Liver (tissue), 9 donors: ENCODE data around the gene MAPRE3. TPM values are rescaled to one million over a fixed set of nuclear protein-coding genes. Genes with fewer than 3 reads are reported as not detected.

ENCODE experiments used
- DNase-seq: peaks from one replicate; pipeline ENCODE4 v3.0.0-alpha.2; 2017; ENCODE audit warnings: low spot score
- H3K27ac ChIP-seq, 2 donors: one replicate each; pipeline ENCODE4 v1.7.0; 2013; ENCODE audit warnings: inconsistent platforms in 2 of 2, low read length in 2 of 2, control low read depth in 1 of 2, low read depth in 1 of 2, mild to moderate bottlenecking in 1 of 2
- H3K27me3 ChIP-seq, 4 donors: one replicate each; pipeline versions ENCODE4 v1.6.1 to v1.7.0; 2013; ENCODE audit warnings: low read length in 3 of 4, inconsistent platforms in 1 of 4, mild to moderate bottlenecking in 1 of 4, moderate library complexity in 1 of 4; ENCODE audit not compliant: control insufficient read depth in 4 of 4, insufficient read depth in 4 of 4
- H3K36me3 ChIP-seq, 4 donors: one replicate each; pipeline versions ENCODE4 v1.6.1 to v1.7.0; 2013; ENCODE audit warnings: low read length in 3 of 4, mild to moderate bottlenecking in 3 of 4, low read depth in 1 of 4, moderate library complexity in 1 of 4; ENCODE audit not compliant: control insufficient read depth in 4 of 4, insufficient read depth in 3 of 4
- H3K4me1 ChIP-seq, 4 donors: one replicate each; pipeline versions ENCODE4 v1.6.1 to v1.7.0; 2013; ENCODE audit warnings: low read length in 3 of 4, mild to moderate bottlenecking in 3 of 4, moderate library complexity in 1 of 4; ENCODE audit not compliant: control insufficient read depth in 4 of 4, insufficient read depth in 4 of 4
- H3K4me3 ChIP-seq, 3 donors: one replicate each; pipeline versions ENCODE4 v1.6.1 to v1.7.0; 2013; ENCODE audit warnings: low read length in 3 of 3, control low read depth in 1 of 3, low read depth in 1 of 3, mild to moderate bottlenecking in 1 of 3
- H3K9ac ChIP-seq, 2 donors: one replicate each; pipeline ENCODE4 v1.7.0; 2013; ENCODE audit warnings: low read length in 2 of 2, mild to moderate bottlenecking in 2 of 2, moderate library complexity in 2 of 2, control low read depth in 1 of 2, low read depth in 1 of 2
- H3K9me3 ChIP-seq, 4 donors: one replicate each; pipeline versions ENCODE4 v1.6.1 to v1.7.0; 2013; ENCODE audit warnings: low read length in 3 of 4; ENCODE audit not compliant: control insufficient read depth in 4 of 4
- GABPA ChIP-seq, 2 donors: IDR thresholded peaks in 1 of 2; conservative IDR thresholded peaks in 1 of 2; 2 replicates each; pipeline ENCODE4 v1.6.1; 2016; ENCODE audit warnings: antibody characterized with exemption in 2 of 2, mild to moderate bottlenecking in 1 of 2, moderate library complexity in 1 of 2
- HNF4A ChIP-seq, 2 donors: conservative IDR thresholded peaks; 2 replicates each; pipeline ENCODE4 v1.6.1; 2016; ENCODE audit warnings: antibody characterized with exemption in 2 of 2, mild to moderate bottlenecking in 2 of 2
- NR2F2 ChIP-seq: IDR thresholded peaks from 2 replicates; pipeline ENCODE4 v1.6.1; 2016; ENCODE audit warnings: antibody characterized with exemption
- RAD21 ChIP-seq, 2 donors: IDR thresholded peaks; 2 replicates each; pipeline ENCODE4 v1.6.1; 2016; ENCODE audit warnings: antibody characterized with exemption in 2 of 2, mild to moderate bottlenecking in 2 of 2
- TAF1 ChIP-seq: conservative IDR thresholded peaks from 2 replicates; pipeline ENCODE4 v1.6.1; 2016; ENCODE audit warnings: antibody characterized with exemption, mild to moderate bottlenecking
- YY1 ChIP-seq: IDR thresholded peaks from 2 replicates; pipeline ENCODE4 v1.6.1; 2016; ENCODE audit warnings: antibody characterized with exemption, mild to moderate bottlenecking
- WGBS: extraction: QIAGEN DNeasy Blood & Tissue Kit; methylation state at CpG from one replicate; pipeline ENCODE4 v1.1.7; 2013; 5-methylcytosine and 5-hydroxymethylcytosine counted together
- polyA plus RNA-seq, 2 donors: library from polyadenylated mRNA; stranded (reverse) in 1 of 2; unstranded in 1 of 2; fragments of 200-250 nt in 1 of 2; fragments of >200 nt in 1 of 2; fragmentation: Nextera tagmentation in 1 of 2; extraction: Ambion mirVana in 1 of 2; gene quantifications; one replicate each; pipeline versions ENCODE4 v1.2.1 to v1.2.3, GENCODE V29; 2013 to 2015
- total RNA-seq, 2 donors: library from RNA; depleted of rRNA; stranded (reverse); fragments of >200 nt; gene quantifications; one replicate each; pipeline ENCODE4 v1.2.3, GENCODE V29; 2014
- TF ChIP-seq, protein P1 (sequence below): fragments of 150-350 bp; IDR thresholded peaks from 2 replicates; pipeline ENCODE4 v1.5.1; 2017; ENCODE audit warnings: improper control_type of control experiment, low read depth, low read length; ENCODE audit not compliant: missing input control
- TF ChIP-seq, protein P2 (sequence below): IDR thresholded peaks from 2 replicates; pipeline ENCODE4 v1.6.1; 2016; ENCODE audit warnings: antibody characterized with exemption
- donor health status: healthy.
- donor health status: healthy.
- donor health status: healthy.
- donor health status: healthy.
- donor health status: healthy.

MAPRE3 gene
- total and polyA plus RNA-seq, 4 donors: 1.0 to 15.8 (median 9.8) TPM

DNA sequence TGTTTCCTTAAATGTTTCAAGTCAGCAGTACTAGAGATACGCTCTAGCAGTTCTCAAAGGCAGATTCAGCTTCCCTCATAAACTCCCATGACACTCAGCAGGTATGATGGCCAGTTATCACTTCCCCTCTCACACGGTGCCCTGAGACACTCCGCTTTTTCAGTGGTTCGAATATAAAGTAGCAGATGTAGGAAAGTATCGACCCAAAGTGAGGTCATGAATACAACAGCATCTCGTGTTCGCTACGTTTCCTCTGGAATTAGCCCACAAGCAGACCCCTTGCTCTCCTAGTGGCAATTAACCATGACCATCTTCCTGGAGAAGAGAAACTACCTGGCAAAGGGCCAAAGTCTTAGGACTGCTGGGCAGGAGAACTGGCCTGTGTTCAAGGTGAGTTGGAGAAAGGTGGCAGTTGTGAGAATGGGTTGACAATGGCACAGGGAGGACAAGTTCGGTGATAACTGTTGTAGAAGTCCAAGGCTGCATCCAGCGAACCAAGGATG, 71.8 kb downstream of the MAPRE3 start:
- Histone ChIP-seq H3K36me3 (peaks cover 23 to 52% (median 39%) of the 10 kb centered on the region in 4 donors), H3K4me1 (peaks cover 0 to 11% (median 3%) of the 10 kb centered on the region in 4 donors), H3K9ac (no peak overlapping the region), H3K27ac (no peak overlapping the region), H3K9me3 (no peaks in the 10 kb centered on the region), H3K27me3 (no peaks in the 10 kb centered on the region), H3K4me3 (no peak overlapping the region)
- TF ChIP-seq, protein P1, sequence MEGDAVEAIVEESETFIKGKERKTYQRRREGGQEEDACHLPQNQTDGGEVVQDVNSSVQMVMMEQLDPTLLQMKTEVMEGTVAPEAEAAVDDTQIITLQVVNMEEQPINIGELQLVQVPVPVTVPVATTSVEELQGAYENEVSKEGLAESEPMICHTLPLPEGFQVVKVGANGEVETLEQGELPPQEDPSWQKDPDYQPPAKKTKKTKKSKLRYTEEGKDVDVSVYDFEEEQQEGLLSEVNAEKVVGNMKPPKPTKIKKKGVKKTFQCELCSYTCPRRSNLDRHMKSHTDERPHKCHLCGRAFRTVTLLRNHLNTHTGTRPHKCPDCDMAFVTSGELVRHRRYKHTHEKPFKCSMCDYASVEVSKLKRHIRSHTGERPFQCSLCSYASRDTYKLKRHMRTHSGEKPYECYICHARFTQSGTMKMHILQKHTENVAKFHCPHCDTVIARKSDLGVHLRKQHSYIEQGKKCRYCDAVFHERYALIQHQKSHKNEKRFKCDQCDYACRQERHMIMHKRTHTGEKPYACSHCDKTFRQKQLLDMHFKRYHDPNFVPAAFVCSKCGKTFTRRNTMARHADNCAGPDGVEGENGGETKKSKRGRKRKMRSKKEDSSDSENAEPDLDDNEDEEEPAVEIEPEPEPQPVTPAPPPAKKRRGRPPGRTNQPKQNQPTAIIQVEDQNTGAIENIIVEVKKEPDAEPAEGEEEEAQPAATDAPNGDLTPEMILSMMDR: no peak
- TF ChIP-seq NR2F2 (no peak), YY1 (no peak)
- TF ChIP-seq, protein P2, sequence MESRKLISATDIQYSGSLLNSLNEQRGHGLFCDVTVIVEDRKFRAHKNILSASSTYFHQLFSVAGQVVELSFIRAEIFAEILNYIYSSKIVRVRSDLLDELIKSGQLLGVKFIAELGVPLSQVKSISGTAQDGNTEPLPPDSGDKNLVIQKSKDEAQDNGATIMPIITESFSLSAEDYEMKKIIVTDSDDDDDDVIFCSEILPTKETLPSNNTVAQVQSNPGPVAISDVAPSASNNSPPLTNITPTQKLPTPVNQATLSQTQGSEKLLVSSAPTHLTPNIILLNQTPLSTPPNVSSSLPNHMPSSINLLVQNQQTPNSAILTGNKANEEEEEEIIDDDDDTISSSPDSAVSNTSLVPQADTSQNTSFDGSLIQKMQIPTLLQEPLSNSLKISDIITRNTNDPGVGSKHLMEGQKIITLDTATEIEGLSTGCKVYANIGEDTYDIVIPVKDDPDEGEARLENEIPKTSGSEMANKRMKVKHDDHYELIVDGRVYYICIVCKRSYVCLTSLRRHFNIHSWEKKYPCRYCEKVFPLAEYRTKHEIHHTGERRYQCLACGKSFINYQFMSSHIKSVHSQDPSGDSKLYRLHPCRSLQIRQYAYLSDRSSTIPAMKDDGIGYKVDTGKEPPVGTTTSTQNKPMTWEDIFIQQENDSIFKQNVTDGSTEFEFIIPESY: no peak
- WGBS: 90% methylated on average over 10 of the region's 10 CpGs
- DNase-seq: no peak

DNA sequence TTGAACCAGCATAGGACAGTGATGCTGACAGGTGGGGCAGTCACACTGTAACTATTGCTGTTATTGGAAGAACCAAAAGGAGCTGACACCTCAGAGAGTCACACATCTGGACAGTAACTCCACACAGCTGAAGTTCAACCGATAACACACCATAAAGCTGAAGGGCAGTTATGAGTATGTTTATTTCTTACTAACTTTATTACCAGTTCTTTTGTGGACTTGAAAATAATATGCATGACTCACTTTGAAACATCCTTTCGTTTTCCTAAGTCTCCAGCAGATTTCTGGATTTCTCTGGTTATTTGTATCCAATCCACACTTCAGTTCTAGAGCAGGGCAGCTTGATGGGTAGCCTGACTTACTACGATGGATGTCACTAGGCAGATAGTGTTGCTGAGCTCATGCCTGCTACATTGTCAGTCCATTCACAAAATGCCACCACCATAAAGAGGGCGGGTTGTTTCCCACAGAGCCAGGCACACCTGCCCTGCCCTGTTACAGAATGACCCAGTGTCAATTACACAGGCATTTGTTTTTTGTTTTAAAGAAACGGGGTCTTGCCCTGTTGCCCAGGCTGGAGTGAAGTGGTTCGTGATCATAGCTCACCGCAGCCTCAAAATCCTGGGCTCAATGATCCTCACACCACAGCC, 72.7 kb downstream of the MAPRE3 start:
- Histone ChIP-seq H3K9me3 (no peaks in the 10 kb centered on the region), H3K4me1 (peaks cover 0 to 11% (median 3%) of the 10 kb centered on the region in 4 donors), H3K36me3 (peaks cover 15 to 43% (median 30%) of the 10 kb centered on the region in 4 donors), H3K4me3 (no peak overlapping the region), H3K27me3 (no peaks in the 10 kb centered on the region), H3K27ac (no peak overlapping the region), H3K9ac (no peak overlapping the region)
- TF ChIP-seq RAD21 (IDR thresholded peaks at IDR 0.05) (no peak), NR2F2 (no peak), TAF1 (no peak)
- DNase-seq: no peak
- WGBS: 87% methylated on average over 7 of the region's 7 CpGs

DNA sequence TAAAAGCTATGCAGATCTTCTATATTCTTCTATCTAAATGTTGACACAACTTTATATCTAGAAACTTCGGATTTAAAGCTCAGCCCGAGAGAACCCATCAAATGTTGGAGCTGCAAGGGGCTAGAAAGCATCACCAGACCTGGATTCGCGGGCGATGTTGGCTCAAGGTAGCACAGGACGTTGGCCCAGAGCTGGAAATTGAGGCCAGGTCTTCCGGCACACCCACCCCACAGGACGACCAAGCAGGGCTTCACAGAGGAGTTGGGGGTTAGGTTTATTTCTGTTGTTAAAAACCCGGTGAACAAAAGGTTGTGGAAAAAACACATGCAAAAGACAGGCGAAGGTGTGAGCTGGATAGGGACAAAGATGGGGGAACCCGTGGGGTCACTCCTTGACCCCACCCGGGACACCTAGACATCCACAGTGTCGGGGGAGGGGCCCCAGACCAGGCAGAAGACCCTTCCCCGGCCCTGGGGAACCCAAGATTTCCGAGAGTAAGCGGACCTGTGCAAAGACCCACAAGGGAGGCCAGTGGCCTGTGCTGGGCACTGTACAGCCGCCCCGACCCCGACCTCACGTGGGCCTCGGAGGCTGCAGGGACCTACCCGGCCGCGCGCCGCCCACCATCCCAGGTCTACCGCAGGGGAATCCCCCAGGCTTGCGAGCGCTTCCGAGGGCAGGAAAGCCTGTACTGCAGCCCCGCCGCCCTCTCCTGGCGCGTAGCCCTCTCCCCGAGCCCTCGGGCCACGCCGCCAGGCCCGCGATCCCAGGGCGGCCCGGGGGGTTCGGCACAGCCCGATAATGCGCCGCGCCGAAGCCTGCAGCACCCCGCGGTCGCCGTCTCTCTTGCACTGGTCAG, 79.2 kb downstream of the MAPRE3 start:
- H3K36me3 ChIP-seq: peaks cover 0 to 3% (median 2%) of the 10 kb centered on the region in 4 donors
- H3K27me3 ChIP-seq: no peaks in the 10 kb centered on the region
- WGBS: 16% methylated on average over 52 of the region's 52 CpGs
- peak overlapping the region; percentile 28 to 72 (median 58) for H3K4me3 ChIP-seq
- H3K9me3 ChIP-seq: no peaks in the 10 kb centered on the region
- no peak for TF ChIP-seq YY1
- no peak for TF ChIP-seq GABPA (IDR thresholded peaks at IDR 0.05 in 1 of 2, conservative IDR thresholded peaks at IDR 0.05 in 1 of 2)
- TF ChIP-seq, protein P1: no peak
- no peak for TF ChIP-seq TAF1
- TF ChIP-seq HNF4A (conservative IDR thresholded peaks at IDR 0.05): no peak
- H3K9ac ChIP-seq: peak overlapping the region in 1 of 2 donors; percentile 43
- H3K27ac ChIP-seq: peak overlapping the region; percentile 77 to 79
- DNase-seq: peak; percentile 58
- H3K4me1 ChIP-seq: peaks cover 6 to 24% (median 14%) of the 10 kb centered on the region in 4 donors
